Nephron (organoid): ENCODE results near the gene COL20A1.

ENCODE experiments used
- H3K27ac Mint-ChIP-seq, 3 experiments: 2 replicates each; pipeline ENCODE4 v1.8.0; 2020; ENCODE audit warnings: mixed read lengths in 3 of 3, mild to moderate bottlenecking in 2 of 3, moderate library complexity in 1 of 3
- H3K27me3 Mint-ChIP-seq: 2 replicates; pipeline ENCODE4 v1.8.0; 2021; ENCODE audit warnings: low read depth, mild to moderate bottlenecking, moderate library complexity, mixed read lengths
- H3K36me3 Mint-ChIP-seq: 2 replicates; pipeline ENCODE4 v1.8.0; 2020; ENCODE audit warnings: low read depth, mixed read lengths
- H3K4me1 Mint-ChIP-seq: 2 replicates; pipeline ENCODE4 v1.8.0; 2020; ENCODE audit warnings: mixed read lengths
- H3K4me3 Mint-ChIP-seq, 3 experiments: 2 replicates each; pipeline ENCODE4 v1.8.0; 2020; ENCODE audit warnings: mild to moderate bottlenecking in 3 of 3, mixed read lengths in 3 of 3, moderate library complexity in 2 of 3
- H3K9me3 Mint-ChIP-seq: 2 replicates; pipeline ENCODE4 v1.8.0; 2020; ENCODE audit warnings: mixed read lengths
- TF ChIP-seq, protein P1 (sequence below), 3 experiments: fragments of 200-600 bp; sonication (generic); IDR thresholded peaks; one replicate each; pipeline ENCODE4 v1.5.0; 2021; ENCODE audit warnings: antibody characterized with exemption in 3 of 3; ENCODE audit not compliant: unreplicated experiment in 3 of 3

The COL20A1 gene

DNA sequence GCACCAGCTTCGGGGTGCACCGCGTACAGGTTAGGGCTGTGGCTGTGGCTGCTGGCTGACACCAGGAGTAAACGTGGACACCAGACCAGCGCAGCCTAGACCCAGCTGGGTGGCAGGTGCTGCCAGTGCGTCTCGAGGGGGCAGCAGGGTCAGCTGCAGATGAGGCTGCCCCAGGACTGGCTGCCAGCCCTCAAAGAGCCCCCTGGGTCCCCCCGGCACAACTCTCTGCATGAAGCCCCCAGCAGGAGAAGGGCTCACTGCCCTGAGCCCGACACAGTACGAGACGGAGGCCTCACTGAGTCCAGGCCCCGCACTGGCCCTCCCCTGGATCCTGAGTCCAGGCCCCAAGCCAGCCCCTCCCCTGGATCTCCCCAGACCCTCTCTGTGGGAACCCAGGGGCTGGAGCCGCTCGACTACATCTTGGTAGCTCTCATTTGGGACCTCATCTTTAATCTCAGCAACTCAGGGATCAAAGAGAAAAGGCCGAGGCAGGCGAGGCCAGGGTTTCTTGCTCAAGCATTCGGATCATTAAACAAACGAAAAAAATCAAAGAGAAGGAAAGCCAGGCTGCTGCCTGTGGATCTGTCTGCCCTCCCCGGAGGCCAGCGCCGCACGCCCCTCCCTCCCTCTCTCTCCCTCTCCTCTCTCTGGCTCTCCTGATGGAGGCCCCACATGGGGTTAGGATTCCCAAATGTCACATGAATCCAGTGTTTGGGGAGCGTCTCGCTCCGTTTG is 31.8 kb upstream of the COL20A1 start:
- no peaks in the 10 kb centered on the region for H3K36me3 Mint-ChIP-seq
- peak overlapping the region; percentile 33 to 63 (median 46) for H3K4me3 Mint-ChIP-seq
- H3K4me1 Mint-ChIP-seq, result peaks cover 90% of the 10 kb centered on the region
- H3K27ac Mint-ChIP-seq, result peak overlapping the region; percentile 96 to 99 (median 98)
- TF ChIP-seq, protein P1, sequence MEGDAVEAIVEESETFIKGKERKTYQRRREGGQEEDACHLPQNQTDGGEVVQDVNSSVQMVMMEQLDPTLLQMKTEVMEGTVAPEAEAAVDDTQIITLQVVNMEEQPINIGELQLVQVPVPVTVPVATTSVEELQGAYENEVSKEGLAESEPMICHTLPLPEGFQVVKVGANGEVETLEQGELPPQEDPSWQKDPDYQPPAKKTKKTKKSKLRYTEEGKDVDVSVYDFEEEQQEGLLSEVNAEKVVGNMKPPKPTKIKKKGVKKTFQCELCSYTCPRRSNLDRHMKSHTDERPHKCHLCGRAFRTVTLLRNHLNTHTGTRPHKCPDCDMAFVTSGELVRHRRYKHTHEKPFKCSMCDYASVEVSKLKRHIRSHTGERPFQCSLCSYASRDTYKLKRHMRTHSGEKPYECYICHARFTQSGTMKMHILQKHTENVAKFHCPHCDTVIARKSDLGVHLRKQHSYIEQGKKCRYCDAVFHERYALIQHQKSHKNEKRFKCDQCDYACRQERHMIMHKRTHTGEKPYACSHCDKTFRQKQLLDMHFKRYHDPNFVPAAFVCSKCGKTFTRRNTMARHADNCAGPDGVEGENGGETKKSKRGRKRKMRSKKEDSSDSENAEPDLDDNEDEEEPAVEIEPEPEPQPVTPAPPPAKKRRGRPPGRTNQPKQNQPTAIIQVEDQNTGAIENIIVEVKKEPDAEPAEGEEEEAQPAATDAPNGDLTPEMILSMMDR (IDR thresholded peaks at IDR 0.05; ENCODE audit: unreplicated experiment in 3 of 3), result no peak
- peaks cover 12% of the 10 kb centered on the region for H3K27me3 Mint-ChIP-seq
- no peaks in the 10 kb centered on the region for H3K9me3 Mint-ChIP-seq

DNA sequence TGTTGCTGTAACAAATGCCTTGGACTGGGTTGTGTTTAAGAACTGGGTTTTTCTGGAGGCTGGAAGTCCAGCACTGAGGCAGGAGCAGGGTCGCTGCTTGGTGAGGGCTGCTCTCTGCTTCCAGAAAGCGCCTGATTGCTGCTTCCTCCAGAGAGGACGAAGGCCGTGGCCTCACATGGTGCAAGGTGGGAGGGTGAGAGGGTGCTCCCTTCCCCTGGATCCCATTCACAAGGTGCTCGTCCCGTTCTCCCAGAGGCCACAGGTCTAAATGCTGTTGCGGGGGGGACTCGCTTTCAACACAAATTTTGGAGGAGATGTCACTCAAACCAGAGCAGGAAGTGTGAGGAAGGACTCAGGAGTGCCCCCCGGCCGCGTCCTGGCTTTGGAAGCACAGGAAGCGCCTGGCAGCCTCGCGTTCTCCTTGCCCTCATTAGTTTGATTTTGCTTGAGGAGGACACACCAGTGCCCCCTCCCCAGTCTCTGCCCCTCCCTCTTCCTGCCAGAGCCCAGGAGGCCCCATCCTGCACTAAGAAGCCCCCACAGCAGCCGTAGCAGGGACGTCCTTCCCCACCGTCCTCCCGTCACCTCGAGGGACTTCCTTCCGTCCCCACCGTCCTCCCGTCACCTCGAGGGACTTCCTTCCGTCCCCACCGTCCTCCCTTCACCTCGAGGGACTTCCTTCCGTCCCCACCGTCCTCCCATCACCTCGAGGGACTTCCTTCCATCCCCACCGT is 31.0 kb upstream of the COL20A1 start:
- TF ChIP-seq, protein P1 (IDR thresholded peaks at IDR 0.05; ENCODE audit: unreplicated experiment in 3 of 3), result no peak
- Mint-ChIP-seq H3K9me3 (no peaks in the 10 kb centered on the region), H3K27me3 (peaks cover 10% of the 10 kb centered on the region), H3K4me1 (peaks cover 88% of the 10 kb centered on the region), H3K36me3 (no peaks in the 10 kb centered on the region), H3K4me3 (peak overlapping the region; percentile 33 to 63 (median 36)), H3K27ac (peak overlapping the region; percentile 96 to 99 (median 98))

DNA sequence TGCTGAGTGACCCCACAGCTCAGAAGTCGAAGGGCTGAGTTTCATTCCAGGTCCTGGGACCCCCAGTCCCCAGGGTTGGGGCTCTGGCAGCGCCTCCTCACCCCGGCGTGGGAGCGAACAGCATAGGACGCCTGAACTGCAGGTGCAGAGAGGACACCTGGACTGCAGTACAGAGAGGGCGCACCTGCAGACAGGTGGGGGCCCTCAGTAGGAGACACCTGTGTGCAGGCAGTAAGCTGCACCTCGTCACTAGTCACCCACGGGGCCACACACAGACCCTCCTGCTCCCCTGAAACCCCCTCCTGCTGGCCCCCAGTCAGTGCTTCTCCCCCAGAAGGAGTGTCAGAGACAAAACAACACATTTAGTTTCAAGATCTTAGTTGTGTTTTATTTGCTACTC is 30.1 kb upstream of the COL20A1 start:
- no peaks in the 10 kb centered on the region for H3K36me3 Mint-ChIP-seq
- no peaks in the 10 kb centered on the region for H3K9me3 Mint-ChIP-seq
- peaks cover 7% of the 10 kb centered on the region for H3K27me3 Mint-ChIP-seq
- peaks cover 88% of the 10 kb centered on the region for H3K4me1 Mint-ChIP-seq
- H3K27ac Mint-ChIP-seq, result peak overlapping the region; percentile 70 to 99 (median 98)
- H3K4me3 Mint-ChIP-seq, result peak overlapping the region in 2 of 3 experiments; percentile 4 to 26
- TF ChIP-seq, protein P1 (IDR thresholded peaks at IDR 0.05; ENCODE audit: unreplicated experiment in 3 of 3), result no peak

DNA sequence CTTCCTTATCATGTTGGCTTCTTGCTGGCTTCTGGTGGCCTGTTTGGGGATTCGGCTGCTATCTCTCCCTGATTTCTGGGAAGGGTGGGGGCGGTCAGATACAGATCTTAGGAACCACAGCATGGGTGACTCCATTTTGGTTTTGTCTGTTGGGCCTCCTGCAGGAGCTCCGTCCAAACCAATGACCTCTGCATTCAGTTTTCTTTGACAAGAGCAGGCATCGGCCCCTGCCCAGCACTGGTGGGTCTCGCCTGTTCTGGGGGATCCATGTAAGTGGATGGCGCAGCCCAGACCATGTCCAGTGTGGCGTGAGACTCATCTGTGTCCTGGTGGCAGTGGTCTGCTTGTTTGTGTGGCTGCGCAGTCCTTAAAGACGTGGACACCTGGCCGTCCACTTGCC is 29.0 kb upstream of the COL20A1 start:
- H3K27me3 Mint-ChIP-seq, result peaks cover 4% of the 10 kb centered on the region
- H3K4me3 Mint-ChIP-seq, result no peak overlapping the region
- H3K36me3 Mint-ChIP-seq, result no peaks in the 10 kb centered on the region
- H3K4me1 Mint-ChIP-seq, result peaks cover 88% of the 10 kb centered on the region
- peak overlapping the region; percentile 70 to 93 (median 89) for H3K27ac Mint-ChIP-seq
- H3K9me3 Mint-ChIP-seq, result no peaks in the 10 kb centered on the region
- TF ChIP-seq, protein P1 (IDR thresholded peaks at IDR 0.05; ENCODE audit: unreplicated experiment in 3 of 3), result no peak

DNA sequence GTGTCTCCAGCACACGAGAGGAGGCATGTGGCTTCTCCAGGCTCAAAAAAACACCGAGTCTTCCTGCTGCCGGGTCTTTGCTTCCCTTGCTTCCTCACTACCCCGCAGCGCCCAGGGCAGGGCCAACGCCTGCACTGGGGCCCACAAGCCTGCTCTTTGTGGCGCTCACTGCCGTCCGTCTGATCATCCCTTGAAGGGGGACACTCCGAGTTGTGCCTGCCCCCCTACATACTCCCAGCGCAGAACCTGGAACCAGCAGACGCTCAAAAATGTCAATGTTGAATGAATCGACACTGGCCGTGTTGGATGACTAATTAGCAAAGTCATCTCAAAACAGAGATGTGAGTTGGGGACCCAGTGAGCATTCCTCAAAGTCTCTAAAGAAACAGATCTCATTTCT is 28.5 kb upstream of the COL20A1 start:
- H3K27me3 Mint-ChIP-seq, result peaks cover 4% of the 10 kb centered on the region
- TF ChIP-seq, protein P1 (IDR thresholded peaks at IDR 0.05; ENCODE audit: unreplicated experiment in 3 of 3), result no peak
- H3K9me3 Mint-ChIP-seq, result no peaks in the 10 kb centered on the region
- peak overlapping the region in 2 of 3 experiments; percentile 46 to 66 for H3K4me3 Mint-ChIP-seq
- peaks cover 87% of the 10 kb centered on the region for H3K4me1 Mint-ChIP-seq
- H3K36me3 Mint-ChIP-seq, result no peaks in the 10 kb centered on the region
- H3K27ac Mint-ChIP-seq, result peak overlapping the region; percentile 70 to 93 (median 89)
